Panc1 (cell line): Measurements from ENCODE around the gene SPATA33. TPM values are rescaled to one million over a fixed set of nuclear protein-coding genes. Genes with fewer than 3 reads are reported as not detected.

Experiments used
- ATAC-seq: fragments of 200-7000 bp; cut with Tn5 transposase; 2 replicates; pipeline ENCODE4 v1.9.1; 2020; ENCODE audit warnings: mild to moderate bottlenecking, moderate library complexity
- BruUV-seq: library from RNA; stranded (reverse); fragments of 400-500 nt; replicated peaks from 2 replicates; lab custom pipeline; 2021; lab: Mats Ljungman, UMichigan
- CTCF ChIA-PET: fragments of 300-600 bp; sonication (Branson Sonifier 250); formaldehyde crosslinking; loops from one replicate; lab custom pipeline; 2022; ENCODE audit warnings: antibody characterized with exemption; lab: Charles Lee
- POLR2A ChIA-PET: fragments of 300-600 bp; sonication (Branson Sonifier 250); formaldehyde crosslinking; loops from one replicate; lab custom pipeline; 2022; ENCODE audit warnings: antibody characterized with exemption; lab: Charles Lee
- DNase-seq: peaks from one replicate; pipeline ENCODE4 v3.0.0-alpha.2; 2010; ENCODE audit warnings: low read depth, low spot score
- H3K27ac ChIP-seq: 2 replicates; pipeline ENCODE4 v1.5.1; 2011; ENCODE audit warnings: mild to moderate bottlenecking, low read length, inconsistent platforms
- H3K27me3 ChIP-seq: fragments of 200-500 bp; sonication (Bioruptor generic); 2 replicates; pipeline ENCODE4 v1.6.0; 2014; ENCODE audit warnings: low read length, inconsistent platforms; ENCODE audit not compliant: control insufficient read depth, insufficient read depth
- H3K36me3 ChIP-seq: fragments of 200-500 bp; sonication (Bioruptor generic); 2 replicates; pipeline ENCODE4 v1.5.1; 2014; ENCODE audit warnings: inconsistent platforms, mild to moderate bottlenecking, low read length, moderate library complexity; ENCODE audit not compliant: control insufficient read depth, insufficient read depth
- H3K4me1 ChIP-seq: 2 replicates; pipeline ENCODE4 v1.5.1; 2011; ENCODE audit warnings: inconsistent platforms, mild to moderate bottlenecking, low read length, moderate library complexity; ENCODE audit not compliant: control insufficient read depth, insufficient read depth
- H3K4me3 ChIP-seq, 2 experiments: 2 replicates each; pipeline ENCODE4 v1.5.1; 2011 to 2012; ENCODE audit warnings: low read depth in 2 of 2, low read length in 2 of 2, mild to moderate bottlenecking in 2 of 2, inconsistent platforms in 1 of 2, moderate library complexity in 1 of 2
- H3K9me3 ChIP-seq: fragments of 200-500 bp; sonication (Bioruptor generic); 2 replicates; pipeline ENCODE4 v1.5.1; 2014; ENCODE audit warnings: low read depth, mild to moderate bottlenecking, inconsistent platforms, low read length, moderate library complexity; ENCODE audit not compliant: control insufficient read depth, insufficient read depth
- CTCF ChIP-seq: fragments of 450-650 bp; IDR thresholded peaks from 2 replicates; pipeline ENCODE4 v1.5.1; 2017; ENCODE audit warnings: mild to moderate bottlenecking
- POLR2AphosphoS5 ChIP-seq: IDR thresholded peaks from 2 replicates; pipeline ENCODE4 v1.6.1; 2012; ENCODE audit warnings: mild to moderate bottlenecking, low read depth, low read length, moderate library complexity
- REST ChIP-seq, 2 experiments: IDR thresholded peaks; 2 replicates each; pipeline ENCODE4 v1.6.1; 2011 to 2012; ENCODE audit warnings: low read depth in 2 of 2, control low read depth in 1 of 2, low read length in 1 of 2, mild to moderate bottlenecking in 1 of 2, moderate library complexity in 1 of 2; ENCODE audit not compliant: insufficient read depth in 1 of 2
- SIN3A ChIP-seq: IDR thresholded peaks from 2 replicates; pipeline ENCODE4 v1.6.1; 2012; ENCODE audit warnings: low read depth, mild to moderate bottlenecking, low read length, moderate library complexity, borderline replicate concordance; ENCODE audit not compliant: insufficient read depth
- TCF7L2 ChIP-seq: IDR thresholded peaks from 2 replicates; pipeline ENCODE4 v1.6.1; 2011; ENCODE audit warnings: mild to moderate bottlenecking, low read depth, low read length, inconsistent platforms
- in situ Hi-C: cut with HindIII; loops from 2 replicates; pipeline ENCODE4 v1.10.0; 2016; ENCODE audit warnings: low sequenced_read_pairs, low pct_unique_long_range_greater_than_20kb
- intact Hi-C: fragments of 100-400 bp; cut with micrococcal nuclease; formaldehyde crosslinking; loops from one replicate; pipeline ENCODE4 v1.10.0; 2022; ENCODE audit not compliant: unreplicated experiment
- total RNA-seq: library from RNA; stranded (reverse); gene quantifications from one replicate; pipeline ENCODE4 v1.2.1, GENCODE V29; 2021; ENCODE audit not compliant: unreplicated experiment

Gene SPATA33
- total RNA-seq, 1 experiment from 2014 or later = 18.3 TPM

GRCh38 chr16:89624777-89625761, 32.6 kb upstream of the SPATA33 start:
- H3K27ac ChIP-seq = no peak overlapping the region
- ATAC-seq (no peak), DNase-seq (no peak)
- no TSS peak for BruUV-seq
- in situ Hi-C loops (no loop called here), intact Hi-C loops (no loop called here)
- no peak for TF ChIP-seq SIN3A
- no peak for TF ChIP-seq TCF7L2
- TF ChIP-seq POLR2AphosphoS5 = no peak
- no peak for TF ChIP-seq REST (IDR thresholded peaks at IDR 0.05; ENCODE audit: insufficient read depth in 1 of 2, low read depth in 2 of 2, low read length in 1 of 2)
- TF ChIP-seq CTCF = no peak
- peaks cover 2% of the 10 kb centered on the region; the same call in 1 of the 2 replicates for H3K4me1 ChIP-seq
- CTCF ChIA-PET = no interaction called here
- H3K4me3 ChIP-seq = no peak overlapping the region
- no peaks in the 10 kb centered on the region for H3K9me3 ChIP-seq
- POLR2A ChIA-PET = no interaction called here
- no peaks in the 10 kb centered on the region for H3K27me3 ChIP-seq
- H3K36me3 ChIP-seq = no peaks in the 10 kb centered on the region

GRCh38 chr16:89629827-89630610, 27.6 kb upstream of the SPATA33 start:
- BruUV-seq = no TSS peak
- Histone ChIP-seq H3K27ac (no peak overlapping the region), H3K27me3 (peaks cover 4% of the 10 kb centered on the region), H3K36me3 (no peaks in the 10 kb centered on the region), H3K4me3 (no peak overlapping the region), H3K4me1 (no peaks in the 10 kb centered on the region; the same call in 1 of the 2 replicates), H3K9me3 (no peaks in the 10 kb centered on the region)
- no peak for ATAC-seq
- ChIA-PET CTCF (no interaction called here), POLR2A (interaction anchor here (0.5 kb wide), 1 partner anchor 9 kb away, joined by 8 read pairs; no protein-coding TSS in a partner anchor)
- in situ Hi-C loops = no loop called here
- intact Hi-C loops = no loop called here
- DNase-seq = no peak
- TF ChIP-seq POLR2AphosphoS5 = no peak
- TF ChIP-seq REST (IDR thresholded peaks at IDR 0.05; ENCODE audit: insufficient read depth in 1 of 2, low read depth in 2 of 2, low read length in 1 of 2) = no peak
- no peak for TF ChIP-seq CTCF
- TF ChIP-seq TCF7L2 = no peak
- no peak for TF ChIP-seq SIN3A
